Central memory CD8-positive, alpha-beta T cell (primary cell): ENCODE data around the gene DMAP1.

Source experiments
- ATAC-seq: fragments of 150-1000 bp; cut with Tn5 transposase; replicated peaks from 2 replicates; pipeline ENCODE4 v1.10.0; 2022; ENCODE audit warnings: mild to moderate bottlenecking, moderate FRiP score, moderate number of reproducible peaks; ENCODE audit not compliant: poor library complexity, severe bottlenecking; ENCODE audit errors: extremely low read depth
- DNase-seq, 2 donors: peaks; one replicate each; pipeline ENCODE4 v3.0.0; 2021; ENCODE audit warnings: low spot score in 2 of 2
- H3K27ac Mint-ChIP-seq: one replicate; pipeline ENCODE4 v1.8.0; 2022; ENCODE audit warnings: low read depth, mild to moderate bottlenecking, moderate library complexity, mixed read lengths
- H3K27me3 Mint-ChIP-seq: one replicate; pipeline ENCODE4 v1.8.0; 2022; ENCODE audit warnings: mixed read lengths
- H3K36me3 Mint-ChIP-seq: one replicate; pipeline ENCODE4 v1.8.0; 2022; ENCODE audit warnings: mild to moderate bottlenecking, moderate library complexity, mixed read lengths; ENCODE audit not compliant: insufficient read depth
- H3K4me1 Mint-ChIP-seq: one replicate; pipeline ENCODE4 v1.8.0; 2022; ENCODE audit warnings: mixed read lengths
- H3K4me3 Mint-ChIP-seq: one replicate; pipeline ENCODE4 v1.8.0; 2022; ENCODE audit warnings: mild to moderate bottlenecking, moderate library complexity, mixed read lengths
- H3K9me3 Mint-ChIP-seq: one replicate; pipeline ENCODE4 v1.8.0; 2022; ENCODE audit warnings: mixed read lengths

DMAP1 gene

GRCh38 chr1:44250068-44250781 lies 37.0 kb downstream of the DMAP1 start:
- no peak overlapping the region for H3K27ac Mint-ChIP-seq
- H3K27me3 Mint-ChIP-seq: no peaks in the 10 kb centered on the region
- no peaks in the 10 kb centered on the region for H3K4me1 Mint-ChIP-seq
- no peaks in the 10 kb centered on the region for H3K9me3 Mint-ChIP-seq
- no peak for ATAC-seq
- H3K4me3 Mint-ChIP-seq: no peak overlapping the region
- H3K36me3 Mint-ChIP-seq: no peaks in the 10 kb centered on the region
- no peak for DNase-seq

DNA sequence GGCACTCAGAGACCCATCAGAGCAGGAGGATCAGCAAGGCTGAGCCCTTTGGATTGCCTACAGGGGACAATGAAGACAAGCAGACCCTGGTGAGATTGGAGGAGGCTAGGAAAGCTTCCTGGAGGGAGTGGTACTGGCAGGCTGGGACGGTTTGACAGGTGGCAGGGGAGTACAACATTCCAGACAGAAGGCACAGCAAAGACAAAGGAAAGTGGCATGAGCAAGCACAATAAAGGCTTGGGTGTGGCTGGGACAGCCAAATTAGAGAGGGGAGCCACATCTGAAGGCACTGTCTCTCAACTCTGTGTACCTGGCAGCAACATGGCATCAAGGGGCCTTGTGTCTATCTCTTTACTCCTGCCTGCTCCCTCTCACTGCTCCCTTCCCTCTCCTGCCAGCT lies 38.2 kb downstream of the DMAP1 start:
- no peak overlapping the region for H3K27ac Mint-ChIP-seq
- ATAC-seq (no peak), DNase-seq (no peak)
- H3K9me3 Mint-ChIP-seq: no peaks in the 10 kb centered on the region
- H3K4me1 Mint-ChIP-seq: no peaks in the 10 kb centered on the region
- H3K36me3 Mint-ChIP-seq: no peaks in the 10 kb centered on the region
- H3K27me3 Mint-ChIP-seq: no peaks in the 10 kb centered on the region
- no peak overlapping the region for H3K4me3 Mint-ChIP-seq

GRCh38 chr1:44251989-44252671 lies 38.9 kb downstream of the DMAP1 start:
- no peak overlapping the region for H3K4me3 Mint-ChIP-seq
- H3K27me3 Mint-ChIP-seq: no peaks in the 10 kb centered on the region
- no peak for DNase-seq
- H3K27ac Mint-ChIP-seq: no peak overlapping the region
- no peaks in the 10 kb centered on the region for H3K9me3 Mint-ChIP-seq
- ATAC-seq: no peak
- H3K4me1 Mint-ChIP-seq: no peaks in the 10 kb centered on the region
- H3K36me3 Mint-ChIP-seq: no peaks in the 10 kb centered on the region

DNA sequence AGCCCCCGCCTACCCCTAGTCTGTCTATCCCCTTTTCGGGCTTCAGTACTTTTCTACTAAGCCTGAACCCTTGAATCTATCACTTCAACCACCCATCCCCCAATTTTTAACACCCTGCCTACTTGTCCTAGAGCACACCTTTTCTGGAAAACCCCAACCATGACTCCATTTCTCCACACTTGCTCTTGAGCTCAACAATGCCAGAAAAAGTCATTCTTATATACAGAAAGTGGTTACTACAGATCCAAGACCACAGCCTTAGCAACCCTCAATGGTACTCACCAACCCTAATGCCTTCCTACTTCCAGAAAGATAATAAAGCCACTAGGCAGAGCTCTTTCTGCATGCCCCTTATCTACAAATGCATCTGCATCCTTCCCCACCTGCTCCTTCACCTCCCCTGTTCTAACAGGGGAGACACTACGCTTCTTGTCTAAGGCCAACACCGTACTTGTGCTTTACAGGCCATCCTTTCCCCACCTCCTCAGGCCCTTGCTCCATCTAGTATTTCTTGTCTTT lies 41.2 kb downstream of the DMAP1 start:
- no peak for ATAC-seq

GRCh38 chr1:44256762-44257554 lies 43.7 kb downstream of the DMAP1 start:
- no peaks in the 10 kb centered on the region for H3K9me3 Mint-ChIP-seq
- peaks cover under 1% of the 10 kb centered on the region for H3K4me1 Mint-ChIP-seq
- ATAC-seq (no peak), DNase-seq (no peak)
- no peak overlapping the region for H3K27ac Mint-ChIP-seq
- H3K4me3 Mint-ChIP-seq: no peak overlapping the region
- H3K27me3 Mint-ChIP-seq: no peaks in the 10 kb centered on the region
- peaks cover 2% of the 10 kb centered on the region for H3K36me3 Mint-ChIP-seq

More for the DNA sequence above, 41.2 kb downstream of the DMAP1 start:
- Mint-ChIP-seq H3K36me3 (peaks cover 2% of the 10 kb centered on the region), H3K27me3 (no peaks in the 10 kb centered on the region), H3K4me1 (no peaks in the 10 kb centered on the region), H3K4me3 (no peak overlapping the region), H3K9me3 (no peaks in the 10 kb centered on the region), H3K27ac (no peak overlapping the region)
- no peak for DNase-seq

- Mint-ChIP-seq H3K4me1 (peaks cover 10% of the 10 kb centered on the region), H3K27me3 (no peaks in the 10 kb centered on the region), H3K4me3 (no peak overlapping the region), H3K9me3 (no peaks in the 10 kb centered on the region), H3K36me3 (peaks cover 2% of the 10 kb centered on the region), H3K27ac (no peak overlapping the region)
- ATAC-seq (no peak), DNase-seq (no peak)
Measured at GRCh38 chr1:44259090-44259489, 45.8 kb downstream of the DMAP1 start.

DNA sequence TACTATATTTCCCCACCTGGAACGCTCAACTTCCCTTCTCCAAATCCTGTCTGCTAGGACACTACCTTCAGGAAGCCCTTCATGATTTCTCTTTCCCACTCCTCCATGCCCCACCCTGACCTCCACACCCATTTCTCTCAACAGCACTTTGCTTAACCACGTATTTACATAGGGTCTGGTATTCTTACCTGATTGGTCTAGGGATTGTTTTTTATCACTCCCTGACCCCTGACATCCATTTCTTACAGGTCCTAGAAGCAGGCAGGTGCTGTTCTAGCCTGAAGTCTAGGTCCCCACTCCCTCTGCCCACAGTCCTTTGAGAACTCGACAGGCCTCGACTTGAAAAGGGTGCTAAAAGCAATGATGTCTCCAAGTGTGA lies 47.5 kb downstream of the DMAP1 start:
- ATAC-seq (no peak), DNase-seq (no peak)
- Mint-ChIP-seq H3K27me3 (no peaks in the 10 kb centered on the region), H3K4me3 (no peak overlapping the region), H3K27ac (no peak overlapping the region), H3K9me3 (no peaks in the 10 kb centered on the region), H3K4me1 (peaks cover 10% of the 10 kb centered on the region), H3K36me3 (peaks cover 2% of the 10 kb centered on the region)

DNA sequence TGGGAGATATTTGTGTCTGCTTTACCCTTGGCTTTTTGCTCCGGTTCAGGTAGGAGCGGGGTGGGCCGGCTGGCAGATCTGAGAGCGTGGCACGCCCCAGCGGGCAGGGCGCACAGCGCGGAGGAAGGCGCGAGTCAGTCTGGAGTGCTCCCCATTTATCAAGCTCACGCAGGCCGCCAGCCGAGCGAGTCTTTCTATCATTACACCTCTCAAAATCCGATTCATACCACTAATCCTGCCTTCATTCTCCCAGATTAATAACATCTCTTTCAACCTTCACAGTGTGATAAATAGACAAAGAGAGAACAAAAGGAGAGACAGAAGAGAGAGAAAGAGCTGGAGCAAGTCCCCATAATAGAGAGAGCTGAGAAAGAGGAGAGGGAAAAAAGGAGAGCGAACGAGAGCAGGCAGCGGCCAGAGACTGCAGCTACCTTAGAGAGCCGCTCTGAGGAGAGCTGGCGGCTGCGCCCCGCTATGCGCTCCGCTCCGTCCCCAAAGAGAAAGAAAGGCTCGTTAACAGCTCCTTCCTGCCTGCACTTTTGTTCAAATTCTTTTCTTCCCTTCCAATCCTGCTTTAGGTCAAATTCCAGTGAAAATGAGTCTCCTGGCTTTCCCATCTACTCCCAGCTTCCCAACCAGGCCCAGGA lies 48.0 kb downstream of the DMAP1 start:
- Mint-ChIP-seq H3K9me3 (no peaks in the 10 kb centered on the region), H3K36me3 (peaks cover 2% of the 10 kb centered on the region), H3K27ac (no peak overlapping the region), H3K4me1 (peaks cover 10% of the 10 kb centered on the region), H3K27me3 (no peaks in the 10 kb centered on the region), H3K4me3 (no peak overlapping the region)
- no peak for DNase-seq
- ATAC-seq: no peak

GRCh38 chr1:44261962-44262361 lies 48.7 kb downstream of the DMAP1 start:
- Mint-ChIP-seq H3K27ac (peak overlapping the region; percentile 50), H3K4me1 (peaks cover 10% of the 10 kb centered on the region), H3K4me3 (no peak overlapping the region), H3K27me3 (no peaks in the 10 kb centered on the region), H3K36me3 (peaks cover 2% of the 10 kb centered on the region), H3K9me3 (no peaks in the 10 kb centered on the region)
- no peak for ATAC-seq
- DNase-seq: no peak

DNA sequence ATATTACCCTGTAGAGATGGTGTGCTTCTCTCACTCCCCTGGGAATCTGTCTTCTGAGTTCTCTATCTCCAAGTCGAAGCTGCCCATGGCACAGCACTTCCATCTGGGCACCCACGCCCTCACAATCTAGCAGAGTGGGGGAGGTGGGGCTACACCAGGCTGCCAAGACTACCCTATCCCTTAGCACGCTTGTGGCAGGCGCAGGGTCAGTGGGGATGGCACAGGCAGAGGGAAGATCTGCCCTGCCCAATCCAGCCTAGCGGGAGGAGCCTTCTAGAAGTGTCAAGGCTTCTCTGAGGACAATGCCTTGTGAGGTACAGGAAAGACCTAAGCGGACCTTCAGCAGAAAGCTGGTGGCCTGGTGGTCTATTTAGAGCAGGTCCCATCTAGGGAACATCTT lies 49.1 kb downstream of the DMAP1 start:
- Mint-ChIP-seq H3K27ac (peak overlapping the region; percentile 50), H3K27me3 (no peaks in the 10 kb centered on the region), H3K4me3 (no peak overlapping the region), H3K36me3 (peaks cover 2% of the 10 kb centered on the region), H3K4me1 (peaks cover 10% of the 10 kb centered on the region), H3K9me3 (no peaks in the 10 kb centered on the region)
- ATAC-seq (no peak), DNase-seq (no peak)

GRCh38 chr1:44262816-44263567 lies 49.7 kb downstream of the DMAP1 start:
- Mint-ChIP-seq H3K27ac (peak overlapping the region; percentile 50), H3K27me3 (no peaks in the 10 kb centered on the region), H3K9me3 (no peaks in the 10 kb centered on the region), H3K4me1 (peaks cover 10% of the 10 kb centered on the region), H3K36me3 (no peaks in the 10 kb centered on the region), H3K4me3 (no peak overlapping the region)
- DNase-seq (no peak), ATAC-seq (no peak)
